Body of pancreas (tissue), 4 donors: ENCODE results near the gene ADD1.

Experiments
- POLR2A ChIP-seq, 3 donors: fragments of 450-650 bp; IDR thresholded peaks; one replicate each; pipeline ENCODE4 v1.6.1; 2016; ENCODE audit warnings: antibody characterized with exemption in 3 of 3, mild to moderate bottlenecking in 2 of 3
- TF ChIP-seq, protein P1 (sequence below), 7 experiments: fragments of 450-650 bp in 4 of 7; fragments of 200-600 bp in 3 of 7; sonication (generic) in 3 of 7; IDR thresholded peaks; one replicate each; pipeline ENCODE4 v1.5.1; 2016 to 2019; ENCODE audit warnings: antibody characterized with exemption in 7 of 7

DNA sequence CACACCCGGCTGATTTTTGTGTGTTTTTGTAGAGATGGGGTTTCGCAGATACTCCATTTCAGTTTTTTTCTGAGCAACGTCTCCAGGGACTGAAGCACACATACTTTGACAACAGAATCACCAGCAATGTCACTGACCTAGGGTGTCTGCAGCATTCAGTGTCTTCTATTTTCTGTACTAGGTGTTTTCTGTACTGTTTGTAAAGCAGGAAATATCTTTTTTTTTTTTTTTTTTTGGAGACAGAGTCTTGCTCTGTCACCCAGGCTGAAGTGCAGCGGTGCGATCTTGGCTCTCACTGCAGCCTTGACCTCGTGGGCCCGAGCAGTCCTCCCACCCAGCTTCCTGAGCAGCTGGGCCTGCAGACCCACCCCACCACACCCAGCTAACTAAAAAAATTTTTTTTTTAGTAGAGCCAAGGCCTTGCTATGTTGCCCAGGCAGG is 8.9 kb downstream of the ADD1 start:
- TF ChIP-seq, protein P1, sequence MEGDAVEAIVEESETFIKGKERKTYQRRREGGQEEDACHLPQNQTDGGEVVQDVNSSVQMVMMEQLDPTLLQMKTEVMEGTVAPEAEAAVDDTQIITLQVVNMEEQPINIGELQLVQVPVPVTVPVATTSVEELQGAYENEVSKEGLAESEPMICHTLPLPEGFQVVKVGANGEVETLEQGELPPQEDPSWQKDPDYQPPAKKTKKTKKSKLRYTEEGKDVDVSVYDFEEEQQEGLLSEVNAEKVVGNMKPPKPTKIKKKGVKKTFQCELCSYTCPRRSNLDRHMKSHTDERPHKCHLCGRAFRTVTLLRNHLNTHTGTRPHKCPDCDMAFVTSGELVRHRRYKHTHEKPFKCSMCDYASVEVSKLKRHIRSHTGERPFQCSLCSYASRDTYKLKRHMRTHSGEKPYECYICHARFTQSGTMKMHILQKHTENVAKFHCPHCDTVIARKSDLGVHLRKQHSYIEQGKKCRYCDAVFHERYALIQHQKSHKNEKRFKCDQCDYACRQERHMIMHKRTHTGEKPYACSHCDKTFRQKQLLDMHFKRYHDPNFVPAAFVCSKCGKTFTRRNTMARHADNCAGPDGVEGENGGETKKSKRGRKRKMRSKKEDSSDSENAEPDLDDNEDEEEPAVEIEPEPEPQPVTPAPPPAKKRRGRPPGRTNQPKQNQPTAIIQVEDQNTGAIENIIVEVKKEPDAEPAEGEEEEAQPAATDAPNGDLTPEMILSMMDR (IDR thresholded peaks at IDR 0.05): no peak
- TF ChIP-seq POLR2A (IDR thresholded peaks at IDR 0.05): no peak
